Neuronal stem cell (in vitro differentiated cells): ENCODE measurements around the gene ACTL10.

Source experiments
- DNase-seq: peaks from one replicate; pipeline ENCODE4 v3.0.0-alpha.2; 2013; ENCODE audit warnings: low spot score
- H2AFZ ChIP-seq: one replicate; pipeline ENCODE4 v1.6.1; 2013; ENCODE audit warnings: mild to moderate bottlenecking, low read length, inconsistent platforms
- H2AK5ac ChIP-seq: 2 replicates; pipeline ENCODE4 v1.6.1; 2013; ENCODE audit warnings: low read depth, mild to moderate bottlenecking, inconsistent platforms, low read length, moderate library complexity, mixed read lengths
- H2BK120ac ChIP-seq: 2 replicates; pipeline ENCODE4 v1.6.1; 2013; ENCODE audit warnings: low read depth, mild to moderate bottlenecking, inconsistent platforms, low read length, moderate library complexity, mixed read lengths
- H2BK12ac ChIP-seq: one replicate; pipeline ENCODE4 v1.6.1; 2013; ENCODE audit warnings: low read length, inconsistent platforms
- H2BK15ac ChIP-seq: 2 replicates; pipeline ENCODE4 v1.6.1; 2013; ENCODE audit warnings: mild to moderate bottlenecking, low read length, inconsistent platforms, mixed read lengths
- H2BK5ac ChIP-seq: one replicate; pipeline ENCODE4 v1.6.1; 2013; ENCODE audit warnings: inconsistent platforms, mild to moderate bottlenecking, low read length, moderate library complexity
- H3K14ac ChIP-seq: one replicate; pipeline ENCODE4 v1.6.1; 2013; ENCODE audit warnings: low read length, inconsistent platforms
- H3K18ac ChIP-seq: 2 replicates; pipeline ENCODE4 v1.6.1; 2013; ENCODE audit warnings: low read length, inconsistent platforms
- H3K23ac ChIP-seq: 2 replicates; pipeline ENCODE4 v1.6.1; 2013; ENCODE audit warnings: low read depth, mild to moderate bottlenecking, mixed read lengths, low read length, inconsistent platforms; ENCODE audit not compliant: poor library complexity
- H3K27ac ChIP-seq: replicated peaks from 3 replicates; pipeline ENCODE4 v1.5.1; 2013; ENCODE audit warnings: low read length, inconsistent platforms
- H3K27me3 ChIP-seq, 3 experiments: 2 replicates each; pipeline ENCODE4 v1.6.1; 2013; ENCODE audit warnings: low read length in 3 of 3, mild to moderate bottlenecking in 2 of 3, inconsistent platforms in 1 of 3, low read depth in 1 of 3, mixed read lengths in 1 of 3, moderate library complexity in 1 of 3; ENCODE audit not compliant: control insufficient read depth in 3 of 3, insufficient read depth in 3 of 3
- H3K36me3 ChIP-seq, 2 donors: replicated peaks in 1 of 2; 2 replicates each; pipeline ENCODE4 v1.6.1; 2013; ENCODE audit warnings: low read length in 2 of 2; ENCODE audit not compliant: control insufficient read depth in 2 of 2, insufficient read depth in 2 of 2
- H3K4ac ChIP-seq: 2 replicates; pipeline ENCODE4 v1.6.1; 2013; ENCODE audit warnings: inconsistent platforms, mild to moderate bottlenecking, low read length, moderate library complexity
- H3K4me1 ChIP-seq, 2 donors: 1 replicate in 1 of 2; 2 replicates in 1 of 2; pipeline ENCODE4 v1.6.1; 2013; ENCODE audit warnings: low read length in 2 of 2, low read depth in 1 of 2; ENCODE audit not compliant: control insufficient read depth in 2 of 2, insufficient read depth in 1 of 2
- H3K4me2 ChIP-seq: one replicate; pipeline ENCODE4 v1.6.1; 2013; ENCODE audit warnings: mild to moderate bottlenecking, low read length, inconsistent platforms; ENCODE audit not compliant: insufficient read depth, poor library complexity, severe bottlenecking
- H3K4me3 ChIP-seq, 2 donors: 2 replicates each; pipeline ENCODE4 v1.5.1; 2013; ENCODE audit warnings: low read length in 2 of 2, mild to moderate bottlenecking in 2 of 2, inconsistent platforms in 1 of 2, moderate library complexity in 1 of 2
- H3K79me1 ChIP-seq: one replicate; pipeline ENCODE4 v1.6.1; 2013; ENCODE audit warnings: low read depth, mild to moderate bottlenecking, inconsistent platforms, low read length, moderate library complexity
- H3K9ac ChIP-seq: one replicate; pipeline ENCODE4 v1.6.1; 2013; ENCODE audit warnings: mild to moderate bottlenecking, low read depth, low read length, inconsistent platforms; ENCODE audit not compliant: poor library complexity
- H3K9me3 ChIP-seq, 2 donors: replicated peaks in 1 of 2; 2 replicates each; pipeline versions ENCODE3 to v1.6.1; 2013; ENCODE audit warnings: low read length in 2 of 2, mild to moderate bottlenecking in 2 of 2, inconsistent platforms in 1 of 2, low read depth in 1 of 2, mixed read lengths in 1 of 2, moderate library complexity in 1 of 2; ENCODE audit not compliant: control insufficient read depth in 2 of 2, insufficient read depth in 1 of 2
- H4K8ac ChIP-seq: one replicate; pipeline ENCODE4 v1.6.1; 2013; ENCODE audit warnings: low read depth, mild to moderate bottlenecking, inconsistent platforms, low read length, moderate library complexity
- H4K91ac ChIP-seq: one replicate; pipeline ENCODE4 v1.6.1; 2013; ENCODE audit warnings: low read length, low read depth, mild to moderate bottlenecking, inconsistent platforms; ENCODE audit not compliant: poor library complexity
- WGBS, 2 donors: extraction: QIAGEN DNeasy Blood & Tissue Kit; methylation state at CpG; one replicate each; pipeline ENCODE4 v1.1.7; 2013; ENCODE audit warnings: missing lambda C conversion rate in 2 of 2, mixed read lengths in 1 of 2; ENCODE audit not compliant: insufficient read length in 2 of 2, insufficient replicate concordance in 1 of 2; ENCODE audit errors: extremely low coverage in 2 of 2; 5-methylcytosine and 5-hydroxymethylcytosine counted together

ACTL10 gene

GRCh38 chr20:33668466-33669155 lies 1.9 kb downstream of the ACTL10 start:
- H2BK15ac ChIP-seq: no peak overlapping the region
- no peak overlapping the region for H3K4me3 ChIP-seq
- no peak overlapping the region for H3K23ac ChIP-seq
- no peak overlapping the region for H3K14ac ChIP-seq
- no CpG with 5 or more reads among the region's 13 CpGs for WGBS, 2 donors
- H3K4ac ChIP-seq: no peak overlapping the region
- H2AFZ ChIP-seq: no peak overlapping the region
- no peak overlapping the region for H2BK120ac ChIP-seq
- no peak overlapping the region for H2BK12ac ChIP-seq
- H3K79me1 ChIP-seq: peaks cover 4% of the 10 kb centered on the region
- no peak overlapping the region for H3K4me2 ChIP-seq
- H4K91ac ChIP-seq: no peak overlapping the region
- H3K18ac ChIP-seq: no peak overlapping the region
- H3K9me3 ChIP-seq: no peaks in the 10 kb centered on the region
- H2BK5ac ChIP-seq: no peak overlapping the region
- no peak overlapping the region for H4K8ac ChIP-seq
- no peak overlapping the region for H3K27ac ChIP-seq
- peaks cover 0 to 4% (median 0%) of the 10 kb centered on the region in 3 experiments for H3K27me3 ChIP-seq
- H2AK5ac ChIP-seq: peak overlapping the region; percentile 27
- no peak overlapping the region for H3K9ac ChIP-seq
- H3K4me1 ChIP-seq: peaks cover 18 to 19% of the 10 kb centered on the region in 2 donors
- no peak for DNase-seq
- peaks cover 4 to 40% of the 10 kb centered on the region in 2 donors for H3K36me3 ChIP-seq

DNA sequence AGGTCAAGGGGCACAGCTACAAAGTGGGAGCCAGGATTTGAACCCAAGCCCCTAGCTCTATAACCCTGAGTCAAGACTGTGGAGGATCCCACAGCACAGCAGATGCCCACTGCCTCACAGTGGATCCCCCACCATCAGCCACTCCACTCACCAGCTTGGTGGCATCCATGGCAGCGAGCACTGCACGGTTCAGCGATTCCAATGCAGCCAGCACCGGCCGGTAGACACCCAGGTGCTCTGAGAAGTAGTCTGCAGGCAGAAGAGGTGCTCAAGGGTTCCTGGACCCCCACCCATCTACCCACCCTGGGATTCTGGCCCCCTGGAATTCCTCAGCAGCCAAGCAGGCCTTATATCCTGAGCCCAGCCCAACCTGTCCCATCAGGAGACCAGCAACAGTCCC lies 2.5 kb downstream of the ACTL10 start:
- Histone ChIP-seq H2BK120ac (no peak overlapping the region), H3K23ac (no peak overlapping the region), H3K18ac (no peak overlapping the region), H3K4me3 (no peak overlapping the region), H3K27me3 (peaks cover 0 to 4% (median 0%) of the 10 kb centered on the region in 3 experiments), H2AFZ (no peak overlapping the region), H2BK12ac (no peak overlapping the region), H3K79me1 (peaks cover 4% of the 10 kb centered on the region), H3K4ac (no peak overlapping the region), H3K27ac (no peak overlapping the region), H3K9ac (no peak overlapping the region), H2BK5ac (no peak overlapping the region), H3K4me1 (peaks cover 15 to 18% of the 10 kb centered on the region in 2 donors), H2BK15ac (no peak overlapping the region), H3K4me2 (no peak overlapping the region), H4K8ac (no peak overlapping the region), H2AK5ac (no peak overlapping the region), H3K9me3 (no peaks in the 10 kb centered on the region), H3K14ac (no peak overlapping the region), H4K91ac (no peak overlapping the region), H3K36me3 (peaks cover 4 to 40% of the 10 kb centered on the region in 2 donors)
- no peak for DNase-seq
- WGBS, 2 donors: no CpG with 5 or more reads among the region's 5 CpGs

DNA sequence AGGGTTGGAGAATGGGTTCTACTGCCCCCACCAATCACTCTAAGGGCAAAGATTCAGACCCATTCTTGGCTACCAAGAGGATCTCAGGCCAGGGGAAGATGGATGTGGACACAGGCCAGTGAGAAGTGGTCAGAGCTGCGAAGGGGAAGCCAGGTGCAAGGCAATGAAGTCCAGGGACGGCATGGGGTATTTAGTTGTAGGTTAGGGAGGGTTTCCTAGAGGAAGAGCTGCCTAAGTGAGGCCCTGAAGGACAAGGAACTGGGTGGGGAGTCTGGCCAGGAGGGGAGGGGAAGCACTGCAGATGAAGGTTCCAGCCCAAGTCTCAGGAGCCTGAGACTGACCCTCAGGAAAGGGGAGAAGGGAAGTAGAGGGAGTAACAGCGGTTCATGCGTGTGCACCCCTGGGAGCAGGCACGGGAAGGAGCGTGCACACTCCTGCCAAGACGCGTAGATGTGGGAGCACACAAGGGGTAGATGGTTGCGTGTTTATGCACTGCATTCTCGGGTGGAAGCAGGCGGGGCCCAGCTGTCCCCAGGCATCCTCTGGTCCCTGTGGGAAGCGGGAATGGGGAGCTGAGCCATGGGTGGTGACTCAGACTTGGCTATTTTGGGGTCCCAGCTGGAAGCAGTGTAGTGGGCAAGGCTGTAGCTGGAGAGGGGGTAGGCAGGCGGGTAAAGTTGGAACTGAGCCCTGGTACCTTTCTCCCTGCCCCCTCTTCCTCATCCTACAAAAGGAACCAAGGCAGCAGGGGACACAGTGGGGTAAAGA lies 3.3 kb downstream of the ACTL10 start:
- H3K4ac ChIP-seq: no peak overlapping the region
- no peak overlapping the region for H2AFZ ChIP-seq
- H3K4me1 ChIP-seq: peaks cover 20% of the 10 kb centered on the region in 2 donors
- no peak overlapping the region for H2AK5ac ChIP-seq
- H3K27ac ChIP-seq: no peak overlapping the region
- H3K9ac ChIP-seq: no peak overlapping the region
- no peak overlapping the region for H2BK12ac ChIP-seq
- H3K23ac ChIP-seq: peak overlapping the region; percentile 37
- peaks cover 4% of the 10 kb centered on the region for H3K79me1 ChIP-seq
- H4K91ac ChIP-seq: no peak overlapping the region
- no peak overlapping the region for H2BK120ac ChIP-seq
- no peaks in the 10 kb centered on the region for H3K9me3 ChIP-seq
- no peak overlapping the region for H3K4me3 ChIP-seq
- no peak overlapping the region for H4K8ac ChIP-seq
- H3K4me2 ChIP-seq: no peak overlapping the region
- H3K18ac ChIP-seq: no peak overlapping the region
- no CpG with 5 or more reads among the region's 13 CpGs for WGBS, 2 donors
- no peak overlapping the region for H2BK5ac ChIP-seq
- H2BK15ac ChIP-seq: no peak overlapping the region
- DNase-seq: no peak
- H3K27me3 ChIP-seq: peaks cover 0 to 4% (median 0%) of the 10 kb centered on the region in 3 experiments
- H3K36me3 ChIP-seq: peaks cover 4 to 40% of the 10 kb centered on the region in 2 donors
- H3K14ac ChIP-seq: no peak overlapping the region
